Panc1 (cell line): ENCODE data around the gene TLL2. TPM values are rescaled to one million over a fixed set of nuclear protein-coding genes. Genes with fewer than 3 reads are reported as not detected.

Experiments
- ATAC-seq: fragments of 200-7000 bp; cut with Tn5 transposase; 2 replicates; pipeline ENCODE4 v1.9.1; 2020; ENCODE audit warnings: mild to moderate bottlenecking, moderate library complexity
- BruUV-seq: library from RNA; stranded (reverse); fragments of 400-500 nt; replicated peaks from 2 replicates; lab custom pipeline; 2021; lab: Mats Ljungman, UMichigan
- CTCF ChIA-PET: fragments of 300-600 bp; sonication (Branson Sonifier 250); formaldehyde crosslinking; loops from one replicate; lab custom pipeline; 2022; ENCODE audit warnings: antibody characterized with exemption; lab: Charles Lee
- POLR2A ChIA-PET: fragments of 300-600 bp; sonication (Branson Sonifier 250); formaldehyde crosslinking; loops from one replicate; lab custom pipeline; 2022; ENCODE audit warnings: antibody characterized with exemption; lab: Charles Lee
- DNase-seq: peaks from one replicate; pipeline ENCODE4 v3.0.0-alpha.2; 2010; ENCODE audit warnings: low read depth, low spot score
- H3K27ac ChIP-seq: 2 replicates; pipeline ENCODE4 v1.5.1; 2011; ENCODE audit warnings: mild to moderate bottlenecking, low read length, inconsistent platforms
- H3K27me3 ChIP-seq: fragments of 200-500 bp; sonication (Bioruptor generic); 2 replicates; pipeline ENCODE4 v1.6.0; 2014; ENCODE audit warnings: low read length, inconsistent platforms; ENCODE audit not compliant: control insufficient read depth, insufficient read depth
- H3K36me3 ChIP-seq: fragments of 200-500 bp; sonication (Bioruptor generic); 2 replicates; pipeline ENCODE4 v1.5.1; 2014; ENCODE audit warnings: inconsistent platforms, mild to moderate bottlenecking, low read length, moderate library complexity; ENCODE audit not compliant: control insufficient read depth, insufficient read depth
- H3K4me1 ChIP-seq: 2 replicates; pipeline ENCODE4 v1.5.1; 2011; ENCODE audit warnings: inconsistent platforms, mild to moderate bottlenecking, low read length, moderate library complexity; ENCODE audit not compliant: control insufficient read depth, insufficient read depth
- H3K4me3 ChIP-seq, 2 experiments: 2 replicates each; pipeline ENCODE4 v1.5.1; 2011 to 2012; ENCODE audit warnings: low read depth in 2 of 2, low read length in 2 of 2, mild to moderate bottlenecking in 2 of 2, inconsistent platforms in 1 of 2, moderate library complexity in 1 of 2
- H3K9me3 ChIP-seq: fragments of 200-500 bp; sonication (Bioruptor generic); 2 replicates; pipeline ENCODE4 v1.5.1; 2014; ENCODE audit warnings: low read depth, mild to moderate bottlenecking, inconsistent platforms, low read length, moderate library complexity; ENCODE audit not compliant: control insufficient read depth, insufficient read depth
- POLR2AphosphoS5 ChIP-seq: IDR thresholded peaks from 2 replicates; pipeline ENCODE4 v1.6.1; 2012; ENCODE audit warnings: mild to moderate bottlenecking, low read depth, low read length, moderate library complexity
- SIN3A ChIP-seq: IDR thresholded peaks from 2 replicates; pipeline ENCODE4 v1.6.1; 2012; ENCODE audit warnings: low read depth, mild to moderate bottlenecking, low read length, moderate library complexity, borderline replicate concordance; ENCODE audit not compliant: insufficient read depth
- TCF7L2 ChIP-seq: IDR thresholded peaks from 2 replicates; pipeline ENCODE4 v1.6.1; 2011; ENCODE audit warnings: mild to moderate bottlenecking, low read depth, low read length, inconsistent platforms
- in situ Hi-C: cut with HindIII; loops from 2 replicates; pipeline ENCODE4 v1.10.0; 2016; ENCODE audit warnings: low sequenced_read_pairs, low pct_unique_long_range_greater_than_20kb
- intact Hi-C: fragments of 100-400 bp; cut with micrococcal nuclease; formaldehyde crosslinking; loops from one replicate; pipeline ENCODE4 v1.10.0; 2022; ENCODE audit not compliant: unreplicated experiment
- total RNA-seq: library from RNA; stranded (reverse); gene quantifications from one replicate; pipeline ENCODE4 v1.2.1, GENCODE V29; 2021; ENCODE audit not compliant: unreplicated experiment
- TF ChIP-seq, protein P1 (sequence below): fragments of 450-650 bp; IDR thresholded peaks from 2 replicates; pipeline ENCODE4 v1.5.1; 2017; ENCODE audit warnings: mild to moderate bottlenecking
- TF ChIP-seq, protein P2 (sequence below), 2 experiments: IDR thresholded peaks; 2 replicates each; pipeline ENCODE4 v1.6.1; 2011 to 2012; ENCODE audit warnings: low read depth in 2 of 2, control low read depth in 1 of 2, low read length in 1 of 2, mild to moderate bottlenecking in 1 of 2, moderate library complexity in 1 of 2; ENCODE audit not compliant: insufficient read depth in 1 of 2

Gene TLL2
- total RNA-seq, 1 experiment from 2014 or later: 0.64 TPM

DNA sequence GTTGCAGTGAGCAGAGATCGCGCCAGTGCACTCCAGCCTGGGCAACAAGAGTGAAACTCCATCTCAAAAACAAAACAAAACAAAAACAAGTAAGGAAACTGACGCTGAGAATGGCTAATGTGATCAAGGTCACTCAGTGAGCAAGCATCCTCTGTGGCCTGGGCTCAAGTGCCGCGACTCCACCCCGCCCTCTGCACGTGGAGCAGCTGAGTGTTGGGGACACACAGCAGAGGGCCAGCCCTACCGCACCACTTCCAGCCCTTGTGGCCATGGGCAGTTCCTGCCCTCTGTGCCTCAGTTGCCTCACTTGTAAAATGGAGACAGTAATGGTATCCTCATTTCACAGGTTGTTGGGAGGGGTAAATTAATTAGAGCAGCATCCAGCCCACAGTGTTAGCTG lies 134.0 kb downstream of the TLL2 start:
- no peaks in the 10 kb centered on the region for H3K36me3 ChIP-seq
- in situ Hi-C loops: no loop called here
- TF ChIP-seq, protein P1, sequence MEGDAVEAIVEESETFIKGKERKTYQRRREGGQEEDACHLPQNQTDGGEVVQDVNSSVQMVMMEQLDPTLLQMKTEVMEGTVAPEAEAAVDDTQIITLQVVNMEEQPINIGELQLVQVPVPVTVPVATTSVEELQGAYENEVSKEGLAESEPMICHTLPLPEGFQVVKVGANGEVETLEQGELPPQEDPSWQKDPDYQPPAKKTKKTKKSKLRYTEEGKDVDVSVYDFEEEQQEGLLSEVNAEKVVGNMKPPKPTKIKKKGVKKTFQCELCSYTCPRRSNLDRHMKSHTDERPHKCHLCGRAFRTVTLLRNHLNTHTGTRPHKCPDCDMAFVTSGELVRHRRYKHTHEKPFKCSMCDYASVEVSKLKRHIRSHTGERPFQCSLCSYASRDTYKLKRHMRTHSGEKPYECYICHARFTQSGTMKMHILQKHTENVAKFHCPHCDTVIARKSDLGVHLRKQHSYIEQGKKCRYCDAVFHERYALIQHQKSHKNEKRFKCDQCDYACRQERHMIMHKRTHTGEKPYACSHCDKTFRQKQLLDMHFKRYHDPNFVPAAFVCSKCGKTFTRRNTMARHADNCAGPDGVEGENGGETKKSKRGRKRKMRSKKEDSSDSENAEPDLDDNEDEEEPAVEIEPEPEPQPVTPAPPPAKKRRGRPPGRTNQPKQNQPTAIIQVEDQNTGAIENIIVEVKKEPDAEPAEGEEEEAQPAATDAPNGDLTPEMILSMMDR: no peak
- TF ChIP-seq TCF7L2: no peak
- TF ChIP-seq, protein P2, sequence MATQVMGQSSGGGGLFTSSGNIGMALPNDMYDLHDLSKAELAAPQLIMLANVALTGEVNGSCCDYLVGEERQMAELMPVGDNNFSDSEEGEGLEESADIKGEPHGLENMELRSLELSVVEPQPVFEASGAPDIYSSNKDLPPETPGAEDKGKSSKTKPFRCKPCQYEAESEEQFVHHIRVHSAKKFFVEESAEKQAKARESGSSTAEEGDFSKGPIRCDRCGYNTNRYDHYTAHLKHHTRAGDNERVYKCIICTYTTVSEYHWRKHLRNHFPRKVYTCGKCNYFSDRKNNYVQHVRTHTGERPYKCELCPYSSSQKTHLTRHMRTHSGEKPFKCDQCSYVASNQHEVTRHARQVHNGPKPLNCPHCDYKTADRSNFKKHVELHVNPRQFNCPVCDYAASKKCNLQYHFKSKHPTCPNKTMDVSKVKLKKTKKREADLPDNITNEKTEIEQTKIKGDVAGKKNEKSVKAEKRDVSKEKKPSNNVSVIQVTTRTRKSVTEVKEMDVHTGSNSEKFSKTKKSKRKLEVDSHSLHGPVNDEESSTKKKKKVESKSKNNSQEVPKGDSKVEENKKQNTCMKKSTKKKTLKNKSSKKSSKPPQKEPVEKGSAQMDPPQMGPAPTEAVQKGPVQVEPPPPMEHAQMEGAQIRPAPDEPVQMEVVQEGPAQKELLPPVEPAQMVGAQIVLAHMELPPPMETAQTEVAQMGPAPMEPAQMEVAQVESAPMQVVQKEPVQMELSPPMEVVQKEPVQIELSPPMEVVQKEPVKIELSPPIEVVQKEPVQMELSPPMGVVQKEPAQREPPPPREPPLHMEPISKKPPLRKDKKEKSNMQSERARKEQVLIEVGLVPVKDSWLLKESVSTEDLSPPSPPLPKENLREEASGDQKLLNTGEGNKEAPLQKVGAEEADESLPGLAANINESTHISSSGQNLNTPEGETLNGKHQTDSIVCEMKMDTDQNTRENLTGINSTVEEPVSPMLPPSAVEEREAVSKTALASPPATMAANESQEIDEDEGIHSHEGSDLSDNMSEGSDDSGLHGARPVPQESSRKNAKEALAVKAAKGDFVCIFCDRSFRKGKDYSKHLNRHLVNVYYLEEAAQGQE (IDR thresholded peaks at IDR 0.05; ENCODE audit: insufficient read depth in 1 of 2, low read depth in 2 of 2, low read length in 1 of 2): no peak
- TF ChIP-seq SIN3A: no peak
- TF ChIP-seq POLR2AphosphoS5: no peak
- H3K4me1 ChIP-seq: no peaks in the 10 kb centered on the region; the same call in 1 of the 2 replicates
- ATAC-seq (no peak), DNase-seq (no peak)
- BruUV-seq: no TSS peak
- H3K4me3 ChIP-seq: no peak overlapping the region
- ChIA-PET CTCF (interaction anchor here (0.7 kb wide), 1 partner anchor 10 kb away, joined by 3 read pairs; no protein-coding TSS in a partner anchor), POLR2A (no interaction called here)
- intact Hi-C loops: loop anchor here (5.0 to 10.0 kb wide), 2 partner anchors 133 to 265 kb away; partner anchors contain the start of gene TLL2
- H3K27me3 ChIP-seq: 0 out of 2 replicates have a peak, but pooled peaks cover 2% of the 10 kb centered on the region
- H3K9me3 ChIP-seq: no peaks in the 10 kb centered on the region
- H3K27ac ChIP-seq: no peak overlapping the region

DNA sequence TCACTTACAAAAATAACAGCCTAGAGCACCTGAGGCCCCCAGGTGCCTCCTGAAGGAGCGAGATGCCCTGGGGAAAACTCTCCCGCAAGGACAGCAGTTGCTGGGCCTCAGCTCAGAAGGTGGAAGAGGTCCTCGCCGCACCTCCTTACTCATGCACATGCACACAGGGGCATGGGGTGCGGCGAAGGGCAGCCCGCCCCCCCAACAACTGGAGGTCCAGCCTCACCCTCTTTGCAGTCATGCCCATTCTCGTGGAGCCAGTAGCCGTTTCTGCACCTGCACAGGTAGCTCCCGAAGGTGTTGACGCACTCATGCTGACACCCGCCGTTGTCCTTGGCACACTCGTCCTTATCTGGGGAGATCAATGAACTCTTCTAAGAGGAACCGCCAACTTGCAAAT lies 135.0 kb downstream of the TLL2 start:
- no peak overlapping the region for H3K4me3 ChIP-seq
- ChIA-PET CTCF (no interaction called here), POLR2A (no interaction called here)
- no peak overlapping the region for H3K27ac ChIP-seq
- H3K4me1 ChIP-seq: peaks cover 4% of the 10 kb centered on the region
- DNase-seq (no peak), ATAC-seq (no peak)
- in situ Hi-C loops (no loop called here), intact Hi-C loops (loop anchor here (5.0 to 10.0 kb wide), 2 partner anchors 134 to 266 kb away; partner anchors contain the start of gene TLL2)
- no TSS peak for BruUV-seq
- no peaks in the 10 kb centered on the region for H3K36me3 ChIP-seq
- H3K9me3 ChIP-seq: no peaks in the 10 kb centered on the region
- TF ChIP-seq, protein P1: no peak
- TF ChIP-seq TCF7L2: no peak
- TF ChIP-seq, protein P2 (IDR thresholded peaks at IDR 0.05; ENCODE audit: insufficient read depth in 1 of 2, low read depth in 2 of 2, low read length in 1 of 2): no peak
- TF ChIP-seq SIN3A: no peak
- TF ChIP-seq POLR2AphosphoS5: no peak
- H3K27me3 ChIP-seq: 0 out of 2 replicates have a peak, but pooled peaks cover 2% of the 10 kb centered on the region
